ENCODE measurements around the gene UPK3A. TPM values are rescaled to one million over a fixed set of nuclear protein-coding genes. Genes with fewer than 3 reads are reported as not detected.

The UPK3A gene
- total RNA-seq, 2 donors from 2014 or later: not detected

DNA sequence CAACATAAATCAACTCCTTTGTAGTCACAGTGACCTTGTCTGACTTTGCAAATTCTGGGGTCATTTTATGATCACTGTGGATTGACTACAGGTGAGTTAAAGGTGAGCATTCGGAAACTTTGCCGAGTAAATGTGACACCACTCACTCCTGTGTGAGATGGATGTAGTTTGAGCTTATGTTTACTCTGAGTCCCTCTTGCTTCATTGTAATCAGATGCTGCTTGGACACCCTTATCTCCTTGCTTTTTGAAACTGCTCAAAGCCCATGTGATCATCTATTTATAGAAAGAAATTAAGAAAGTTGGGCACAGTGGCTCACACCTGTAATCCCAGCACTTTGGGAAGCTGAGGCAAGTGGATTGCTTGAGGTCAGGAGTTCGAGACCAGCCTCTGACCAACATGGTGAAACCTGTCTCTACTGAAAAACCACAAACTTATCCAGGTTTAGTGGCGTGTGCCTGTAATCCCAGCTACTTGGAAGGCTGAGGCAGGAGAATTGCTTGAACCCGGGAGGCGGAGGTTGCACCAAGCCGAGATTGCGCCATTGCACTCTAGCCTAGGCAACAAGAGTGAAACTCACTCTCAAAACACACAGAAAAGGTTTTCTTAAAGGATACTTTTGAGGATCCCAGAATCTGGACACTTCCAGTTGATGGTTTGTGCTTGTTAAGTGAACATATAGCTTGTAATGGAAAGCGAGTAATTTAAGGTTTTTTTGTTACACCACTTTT, 32.2 kb downstream of the UPK3A start:
- no peaks in the 10 kb centered on the region for H3K9me3 Mint-ChIP-seq
- no peak overlapping the region for H3K27ac ChIP-seq (ENCODE audit: low read depth, low read length)
- 90 to 91% methylated on average over 4 to 9 of the region's 9 CpGs for WGBS, 2 experiments (ENCODE audit: insufficient coverage in 1 of 2, insufficient read length in 1 of 2)
- no peak overlapping the region for H3K4me3 Mint-ChIP-seq
- no peak for DNase-seq
- TF ChIP-seq, protein P1, sequence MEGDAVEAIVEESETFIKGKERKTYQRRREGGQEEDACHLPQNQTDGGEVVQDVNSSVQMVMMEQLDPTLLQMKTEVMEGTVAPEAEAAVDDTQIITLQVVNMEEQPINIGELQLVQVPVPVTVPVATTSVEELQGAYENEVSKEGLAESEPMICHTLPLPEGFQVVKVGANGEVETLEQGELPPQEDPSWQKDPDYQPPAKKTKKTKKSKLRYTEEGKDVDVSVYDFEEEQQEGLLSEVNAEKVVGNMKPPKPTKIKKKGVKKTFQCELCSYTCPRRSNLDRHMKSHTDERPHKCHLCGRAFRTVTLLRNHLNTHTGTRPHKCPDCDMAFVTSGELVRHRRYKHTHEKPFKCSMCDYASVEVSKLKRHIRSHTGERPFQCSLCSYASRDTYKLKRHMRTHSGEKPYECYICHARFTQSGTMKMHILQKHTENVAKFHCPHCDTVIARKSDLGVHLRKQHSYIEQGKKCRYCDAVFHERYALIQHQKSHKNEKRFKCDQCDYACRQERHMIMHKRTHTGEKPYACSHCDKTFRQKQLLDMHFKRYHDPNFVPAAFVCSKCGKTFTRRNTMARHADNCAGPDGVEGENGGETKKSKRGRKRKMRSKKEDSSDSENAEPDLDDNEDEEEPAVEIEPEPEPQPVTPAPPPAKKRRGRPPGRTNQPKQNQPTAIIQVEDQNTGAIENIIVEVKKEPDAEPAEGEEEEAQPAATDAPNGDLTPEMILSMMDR (conservative IDR thresholded peaks at IDR 0.05): no peak
- H3K36me3 ChIP-seq (ENCODE audit: control insufficient read depth, insufficient read depth, low read length): peaks cover 40% of the 10 kb centered on the region
- no peaks in the 10 kb centered on the region for H3K27me3 Mint-ChIP-seq (ENCODE audit: insufficient read depth)
- H3K9me3 ChIP-seq (ENCODE audit: control insufficient read depth, low read length): no peaks in the 10 kb centered on the region
- H3K36me3 Mint-ChIP-seq (ENCODE audit: low read depth): peaks cover 22% of the 10 kb centered on the region
- no peak overlapping the region for H3K27ac Mint-ChIP-seq
- no peaks in the 10 kb centered on the region for H3K27me3 ChIP-seq (ENCODE audit: control insufficient read depth, insufficient read depth, low read length, poor library complexity, severe bottlenecking)
- no peak overlapping the region for H3K9ac ChIP-seq (ENCODE audit: extremely low read depth, low read length, poor library complexity, severe bottlenecking)
- H3K4me3 ChIP-seq (ENCODE audit: low read length): no peak overlapping the region
- H3K4me1 ChIP-seq (ENCODE audit: control insufficient read depth, insufficient read depth, low read length): peaks cover 22% of the 10 kb centered on the region
- H3K4me1 Mint-ChIP-seq: peaks cover 54% of the 10 kb centered on the region

DNA sequence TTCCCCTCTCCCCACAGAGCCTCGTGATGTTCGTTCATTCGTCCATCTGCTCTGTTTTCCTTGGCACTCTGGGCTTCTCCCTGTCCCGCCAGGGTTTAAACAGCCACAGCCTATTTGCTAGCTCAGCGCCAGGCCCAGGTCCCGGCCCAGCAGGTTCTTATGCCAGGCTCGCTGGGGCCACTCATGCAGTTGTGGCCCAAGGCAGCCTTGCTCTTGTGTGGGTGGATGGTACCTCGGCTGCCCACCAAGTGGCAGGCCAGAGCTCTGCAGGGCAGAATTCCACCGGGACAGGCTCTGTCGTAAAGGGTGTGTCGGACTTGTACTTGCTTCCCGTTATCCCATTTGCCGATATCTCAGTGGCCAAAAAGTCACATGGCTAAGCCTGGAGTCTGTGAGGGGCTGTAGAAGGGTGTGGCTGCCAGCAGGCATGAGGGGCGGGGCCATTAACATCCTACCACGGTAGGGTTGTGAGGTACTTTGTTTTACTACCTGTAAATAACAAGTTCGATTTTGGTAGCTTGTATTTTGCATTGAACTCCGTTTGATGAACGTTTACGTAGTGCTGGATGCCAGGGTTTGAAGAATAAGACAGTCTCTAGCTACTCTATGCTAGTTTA, 32.9 kb downstream of the UPK3A start:
- Histone ChIP-seq H3K27me3 (ENCODE audit: control insufficient read depth, insufficient read depth, low read length, poor library complexity, severe bottlenecking) (no peaks in the 10 kb centered on the region), H3K36me3 (ENCODE audit: control insufficient read depth, insufficient read depth, low read length) (peaks cover 41% of the 10 kb centered on the region), H3K4me3 (ENCODE audit: low read length) (no peak overlapping the region), H3K27ac (ENCODE audit: low read depth, low read length) (peak overlapping the region; percentile 66), H3K4me1 (ENCODE audit: control insufficient read depth, insufficient read depth, low read length) (peaks cover 21% of the 10 kb centered on the region), H3K9me3 (ENCODE audit: control insufficient read depth, low read length) (no peaks in the 10 kb centered on the region), H3K9ac (ENCODE audit: extremely low read depth, low read length, poor library complexity, severe bottlenecking) (no peak overlapping the region)
- H3K36me3 Mint-ChIP-seq (ENCODE audit: low read depth): peaks cover 23% of the 10 kb centered on the region
- WGBS, 2 experiments (ENCODE audit: insufficient coverage in 1 of 2, insufficient read length in 1 of 2): 86 to 87% methylated on average over 11 to 19 of the region's 19 CpGs
- TF ChIP-seq, protein P1 (conservative IDR thresholded peaks at IDR 0.05): peak; percentile 60
- no peak overlapping the region for H3K4me3 Mint-ChIP-seq
- no peaks in the 10 kb centered on the region for H3K27me3 Mint-ChIP-seq (ENCODE audit: insufficient read depth)
- H3K4me1 Mint-ChIP-seq: peaks cover 50% of the 10 kb centered on the region
- DNase-seq: peak; percentile 76
- H3K9me3 Mint-ChIP-seq: no peaks in the 10 kb centered on the region
- peak overlapping the region; percentile 74 for H3K27ac Mint-ChIP-seq

DNA sequence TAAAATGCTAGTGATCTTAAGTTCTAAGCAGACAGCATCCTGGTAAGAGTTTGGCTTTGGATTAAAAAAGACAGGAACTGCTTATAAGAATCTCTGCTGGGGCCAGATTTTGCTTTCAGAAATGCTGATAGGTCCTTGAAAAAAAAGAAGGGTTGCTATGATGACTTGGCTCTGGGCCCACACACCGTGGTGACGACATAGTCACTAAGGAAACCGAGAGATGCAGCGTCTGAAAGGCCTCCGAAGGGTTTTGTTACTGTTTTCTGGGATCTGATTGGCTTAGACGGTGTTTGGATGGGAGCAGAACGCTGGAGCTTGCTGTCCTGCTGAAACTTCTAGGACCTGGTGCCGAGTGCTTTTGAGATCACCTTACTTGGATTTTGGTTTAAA, 33.4 kb downstream of the UPK3A start:
- Mint-ChIP-seq H3K4me1 (peaks cover 45% of the 10 kb centered on the region), H3K9me3 (no peaks in the 10 kb centered on the region), H3K36me3 (ENCODE audit: low read depth) (peaks cover 22% of the 10 kb centered on the region), H3K27me3 (ENCODE audit: insufficient read depth) (no peaks in the 10 kb centered on the region), H3K4me3 (no peak overlapping the region), H3K27ac (peak overlapping the region; percentile 8)
- H3K27ac ChIP-seq (ENCODE audit: low read depth, low read length): peak overlapping the region; percentile 66
- H3K9me3 ChIP-seq (ENCODE audit: control insufficient read depth, low read length): no peaks in the 10 kb centered on the region
- H3K9ac ChIP-seq (ENCODE audit: extremely low read depth, low read length, poor library complexity, severe bottlenecking): no peak overlapping the region
- TF ChIP-seq, protein P1 (conservative IDR thresholded peaks at IDR 0.05): no peak
- H3K36me3 ChIP-seq (ENCODE audit: control insufficient read depth, insufficient read depth, low read length): peaks cover 46% of the 10 kb centered on the region
- WGBS, 2 experiments (ENCODE audit: insufficient coverage in 1 of 2, insufficient read length in 1 of 2): 53 to 60% methylated on average over 8 of the region's 8 CpGs
- H3K27me3 ChIP-seq (ENCODE audit: control insufficient read depth, insufficient read depth, low read length, poor library complexity, severe bottlenecking): no peaks in the 10 kb centered on the region
- H3K4me3 ChIP-seq (ENCODE audit: low read length): no peak overlapping the region
- DNase-seq: no peak
- peaks cover 21% of the 10 kb centered on the region for H3K4me1 ChIP-seq (ENCODE audit: control insufficient read depth, insufficient read depth, low read length)

All from endodermal cell (in vitro differentiated cells).